A549 (cell line): ENCODE results near the gene TMOD1.

Experiments used
- CEBPB ChIP-seq, 2 experiments: fragments of >200 bp in 1 of 2; sonication (Bioruptor Twin) in 1 of 2; formaldehyde crosslinking in 1 of 2; IDR thresholded peaks; 2 replicates each; pipeline ENCODE4 v1.6.1; 2012 to 2016
- CHD2 ChIP-seq: fragments of 150-350 bp; IDR thresholded peaks from 2 replicates; pipeline ENCODE4 v1.6.1; 2014; ENCODE audit warnings: low read length; ENCODE audit not compliant: partially characterized antibody
- CTCF ChIP-seq: fragments of >200 bp; sonication (Bioruptor Twin); formaldehyde crosslinking; IDR thresholded peaks from 3 replicates; pipeline ENCODE4 v1.5.1; 2016
- EP300 ChIP-seq, 2 experiments: fragments of >200 bp; sonication (Bioruptor Twin); formaldehyde crosslinking; IDR thresholded peaks; 2 replicates in 1 of 2; 3 replicates in 1 of 2; pipeline ENCODE4 v1.6.1; 2016 to 2017
- HDAC2 ChIP-seq: fragments of 200-600 bp; sonication (generic); IDR thresholded peaks from 2 replicates; pipeline ENCODE4 v1.6.1; 2016
- NR3C1 ChIP-seq: fragments of >200 bp; sonication (Bioruptor Twin); formaldehyde crosslinking; IDR thresholded peaks from 3 replicates; pipeline ENCODE4 v1.6.1; 2017
- PBX3 ChIP-seq: IDR thresholded peaks from 2 replicates; pipeline ENCODE4 v1.6.1; 2012
- PHF8 ChIP-seq: fragments of 200-600 bp; sonication (generic); IDR thresholded peaks from 2 replicates; pipeline ENCODE4 v1.6.1; 2016; ENCODE audit warnings: low read depth, mild to moderate bottlenecking, antibody characterized with exemption, moderate library complexity, borderline replicate concordance
- POLR2A ChIP-seq: IDR thresholded peaks from 2 replicates; pipeline ENCODE4 v1.6.1; 2012; ENCODE audit warnings: mild to moderate bottlenecking, low read length
- RAD21 ChIP-seq, 2 experiments: fragments of >200 bp in 1 of 2; sonication (Bioruptor Twin) in 1 of 2; formaldehyde crosslinking in 1 of 2; IDR thresholded peaks in 1 of 2; conservative IDR thresholded peaks in 1 of 2; 2 replicates in 1 of 2; 3 replicates in 1 of 2; pipeline ENCODE4 v1.6.1; 2012 to 2018; ENCODE audit warnings: inconsistent platforms in 1 of 2
- RARB ChIP-seq: fragments of 250-450 bp; sonication (Bioruptor Pico); IDR thresholded peaks from 2 replicates; pipeline ENCODE4 v1.8.0; 2021; ENCODE audit warnings: mild to moderate bottlenecking, moderate library complexity
- SMC3 ChIP-seq: fragments of >200 bp; sonication (Bioruptor Twin); formaldehyde crosslinking; IDR thresholded peaks from 3 replicates; pipeline ENCODE4 v1.6.1; 2018; ENCODE audit warnings: inconsistent platforms

GRCh38 chr9:97459326-97459725, 42.1 kb upstream of the TMOD1 start:
- no peak for TF ChIP-seq POLR2A
- no peak for TF ChIP-seq SMC3
- TF ChIP-seq RAD21 (conservative IDR thresholded peaks at IDR 0.05 in 1 of 2, IDR thresholded peaks at IDR 0.05 in 1 of 2): no peak
- TF ChIP-seq NR3C1: no peak
- TF ChIP-seq CTCF: no peak
- TF ChIP-seq PBX3: no peak
- TF ChIP-seq CHD2: no peak
- TF ChIP-seq PHF8: no peak
- TF ChIP-seq RARB: no peak
- no peak for TF ChIP-seq EP300 (IDR thresholded peaks at IDR 0.05)
- TF ChIP-seq CEBPB (IDR thresholded peaks at IDR 0.05): no peak
- no peak for TF ChIP-seq HDAC2
